ENCODE data around the gene GYS1.
"Not testable (repeated sequence)": the region's sequence is repeated elsewhere in the genome, so short reads cannot be mapped to it uniquely, and the experiment has no call there.

GRCh38 chr19:49031642-49032301, 38.7 kb upstream of the GYS1 start, which contains the start of gene CGB2:
- TF ChIP-seq CTCF (IDR thresholded peaks at IDR 0.05): peak in 2 of 4 donors; percentile 9 to 22
- TF ChIP-seq POLR2A (IDR thresholded peaks at IDR 0.05): not testable (repeated sequence)
